RWPE2 (cell line): Measurements from ENCODE around the gene CMIP.

ENCODE experiments used
- ATAC-seq: fragments of 200-7000 bp; cut with Tn5 transposase; 3 replicates; pipeline ENCODE4 v1.9.1; 2021; ENCODE audit warnings: low read depth
- DNase-seq: peaks from one replicate; pipeline ENCODE4 v3.0.0-alpha.2; 2020; ENCODE audit warnings: low spot score
- H3K27ac ChIP-seq: fragments of 450-650 bp; 2 replicates; pipeline ENCODE4 v1.5.1; 2017; ENCODE audit warnings: mild to moderate bottlenecking; ENCODE audit not compliant: poor library complexity, severe bottlenecking
- H3K27me3 ChIP-seq: fragments of 250-450 bp; sonication (Bioruptor Pico); 2 replicates; pipeline ENCODE4 v1.5.1; 2021; ENCODE audit warnings: mild to moderate bottlenecking, moderate library complexity; ENCODE audit not compliant: insufficient read depth, poor library complexity, severe bottlenecking
- H3K36me3 ChIP-seq: fragments of 250-450 bp; sonication (Bioruptor Pico); 2 replicates; pipeline ENCODE4 v1.5.1; 2020; ENCODE audit warnings: low read depth, mild to moderate bottlenecking, moderate library complexity
- H3K4me1 ChIP-seq: fragments of 250-450 bp; sonication (Bioruptor Pico); 2 replicates; pipeline ENCODE4 v1.5.1; 2021; ENCODE audit warnings: mild to moderate bottlenecking, moderate library complexity; ENCODE audit not compliant: insufficient read depth, poor library complexity, severe bottlenecking
- H3K4me3 ChIP-seq: fragments of 250-450 bp; sonication (Bioruptor Pico); 2 replicates; pipeline ENCODE4 v1.5.1; 2021; ENCODE audit warnings: mild to moderate bottlenecking, moderate library complexity; ENCODE audit not compliant: severe bottlenecking
- H3K9me3 ChIP-seq: fragments of 250-450 bp; sonication (Bioruptor Pico); 2 replicates; pipeline ENCODE4 v1.5.1; 2021; ENCODE audit warnings: mild to moderate bottlenecking, moderate library complexity; ENCODE audit not compliant: severe bottlenecking
- CTCF ChIP-seq: fragments of 450-650 bp; IDR thresholded peaks from one replicate; pipeline ENCODE4 v1.5.1; 2017; ENCODE audit warnings: mild to moderate bottlenecking, moderate library complexity; ENCODE audit not compliant: poor library complexity, severe bottlenecking

The CMIP gene

GRCh38 chr16:81405702-81406113, 38.9 kb upstream of the CMIP start:
- ATAC-seq (peak; percentile 85), DNase-seq (peak; percentile 92)
- Histone ChIP-seq H3K4me1 (peaks cover 36% of the 10 kb centered on the region), H3K27ac (peak overlapping the region; percentile 91), H3K9me3 (no peaks in the 10 kb centered on the region), H3K27me3 (no peaks in the 10 kb centered on the region), H3K36me3 (no peaks in the 10 kb centered on the region), H3K4me3 (no peak overlapping the region)
- TF ChIP-seq CTCF = peak; percentile 33

- H3K4me1 ChIP-seq = peaks cover 24% of the 10 kb centered on the region
- H3K27ac ChIP-seq = no peak overlapping the region
- ATAC-seq = no peak
- DNase-seq = no peak
- no peaks in the 10 kb centered on the region for H3K36me3 ChIP-seq
- H3K9me3 ChIP-seq = no peaks in the 10 kb centered on the region
- H3K4me3 ChIP-seq = no peak overlapping the region
- H3K27me3 ChIP-seq = no peaks in the 10 kb centered on the region
- TF ChIP-seq CTCF = no peak
Measured at GRCh38 chr16:81408409-81408950, 36.1 kb upstream of the CMIP start.

GRCh38 chr16:81409016-81409556, 35.5 kb upstream of the CMIP start:
- Histone ChIP-seq H3K36me3 (no peaks in the 10 kb centered on the region), H3K9me3 (no peaks in the 10 kb centered on the region), H3K4me1 (peaks cover 24% of the 10 kb centered on the region), H3K27me3 (no peaks in the 10 kb centered on the region), H3K27ac (no peak overlapping the region), H3K4me3 (no peak overlapping the region)
- TF ChIP-seq CTCF = no peak
- ATAC-seq (no peak), DNase-seq (no peak)

GRCh38 chr16:81410643-81411293, 33.8 kb upstream of the CMIP start:
- Histone ChIP-seq H3K4me3 (no peak overlapping the region), H3K4me1 (peaks cover 18% of the 10 kb centered on the region), H3K27ac (no peak overlapping the region), H3K27me3 (no peaks in the 10 kb centered on the region), H3K9me3 (no peaks in the 10 kb centered on the region), H3K36me3 (no peaks in the 10 kb centered on the region)
- ATAC-seq = no peak
- TF ChIP-seq CTCF = no peak
- no peak for DNase-seq
